Panc1 (cell line): ENCODE results near the gene RPH3AL.

Source experiments
- SIN3A ChIP-seq: IDR thresholded peaks from 2 replicates; pipeline ENCODE4 v1.6.1; 2012; ENCODE audit warnings: low read depth, mild to moderate bottlenecking, low read length, moderate library complexity, borderline replicate concordance; ENCODE audit not compliant: insufficient read depth
- TF ChIP-seq, protein P1 (sequence below): fragments of 450-650 bp; IDR thresholded peaks from 2 replicates; pipeline ENCODE4 v1.5.1; 2017; ENCODE audit warnings: mild to moderate bottlenecking
- TF ChIP-seq, protein P2 (sequence below), 2 experiments: IDR thresholded peaks; 2 replicates each; pipeline ENCODE4 v1.6.1; 2011 to 2012; ENCODE audit warnings: low read depth in 2 of 2, control low read depth in 1 of 2, low read length in 1 of 2, mild to moderate bottlenecking in 1 of 2, moderate library complexity in 1 of 2; ENCODE audit not compliant: insufficient read depth in 1 of 2

DNA sequence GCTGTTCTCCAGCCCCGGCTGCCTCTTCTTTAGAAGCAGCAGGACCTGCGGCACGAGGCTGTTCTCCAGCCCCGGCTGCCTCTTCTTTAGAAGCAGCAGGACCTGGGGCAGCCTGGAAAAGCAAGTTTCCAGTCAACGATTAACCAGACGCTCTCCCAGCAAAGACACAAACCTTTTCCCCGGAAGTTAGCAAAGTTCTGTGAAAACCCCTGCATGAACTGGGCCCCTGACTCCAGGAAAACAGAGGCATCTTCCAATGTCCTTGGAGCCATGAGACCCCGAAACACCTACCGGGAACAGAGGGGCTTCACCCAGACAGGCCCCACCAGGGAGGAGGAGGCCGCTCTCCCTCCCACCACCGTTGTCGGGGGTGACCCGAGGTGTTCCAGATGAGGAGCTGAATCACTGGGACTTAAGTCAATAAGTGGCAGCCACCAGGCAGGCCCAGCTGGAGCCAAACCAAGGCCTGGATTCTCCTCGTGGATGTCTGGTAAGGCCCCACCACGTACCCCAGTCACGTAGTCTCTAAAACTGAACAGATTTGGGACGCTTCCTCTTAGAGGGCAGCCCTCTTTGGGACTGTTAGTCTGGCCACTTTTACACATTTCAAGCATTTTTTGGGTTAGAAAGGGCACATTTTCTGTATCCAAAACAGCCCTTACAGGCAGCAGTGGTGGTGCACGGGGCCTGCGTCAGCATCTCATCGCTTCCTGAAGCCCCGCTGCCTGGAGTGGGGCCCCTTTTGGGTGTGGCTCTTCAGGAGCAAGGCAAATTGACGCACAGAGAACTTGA lies at the start of gene RPH3AL:
- TF ChIP-seq, protein P1, sequence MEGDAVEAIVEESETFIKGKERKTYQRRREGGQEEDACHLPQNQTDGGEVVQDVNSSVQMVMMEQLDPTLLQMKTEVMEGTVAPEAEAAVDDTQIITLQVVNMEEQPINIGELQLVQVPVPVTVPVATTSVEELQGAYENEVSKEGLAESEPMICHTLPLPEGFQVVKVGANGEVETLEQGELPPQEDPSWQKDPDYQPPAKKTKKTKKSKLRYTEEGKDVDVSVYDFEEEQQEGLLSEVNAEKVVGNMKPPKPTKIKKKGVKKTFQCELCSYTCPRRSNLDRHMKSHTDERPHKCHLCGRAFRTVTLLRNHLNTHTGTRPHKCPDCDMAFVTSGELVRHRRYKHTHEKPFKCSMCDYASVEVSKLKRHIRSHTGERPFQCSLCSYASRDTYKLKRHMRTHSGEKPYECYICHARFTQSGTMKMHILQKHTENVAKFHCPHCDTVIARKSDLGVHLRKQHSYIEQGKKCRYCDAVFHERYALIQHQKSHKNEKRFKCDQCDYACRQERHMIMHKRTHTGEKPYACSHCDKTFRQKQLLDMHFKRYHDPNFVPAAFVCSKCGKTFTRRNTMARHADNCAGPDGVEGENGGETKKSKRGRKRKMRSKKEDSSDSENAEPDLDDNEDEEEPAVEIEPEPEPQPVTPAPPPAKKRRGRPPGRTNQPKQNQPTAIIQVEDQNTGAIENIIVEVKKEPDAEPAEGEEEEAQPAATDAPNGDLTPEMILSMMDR, result no peak
- TF ChIP-seq, protein P2, sequence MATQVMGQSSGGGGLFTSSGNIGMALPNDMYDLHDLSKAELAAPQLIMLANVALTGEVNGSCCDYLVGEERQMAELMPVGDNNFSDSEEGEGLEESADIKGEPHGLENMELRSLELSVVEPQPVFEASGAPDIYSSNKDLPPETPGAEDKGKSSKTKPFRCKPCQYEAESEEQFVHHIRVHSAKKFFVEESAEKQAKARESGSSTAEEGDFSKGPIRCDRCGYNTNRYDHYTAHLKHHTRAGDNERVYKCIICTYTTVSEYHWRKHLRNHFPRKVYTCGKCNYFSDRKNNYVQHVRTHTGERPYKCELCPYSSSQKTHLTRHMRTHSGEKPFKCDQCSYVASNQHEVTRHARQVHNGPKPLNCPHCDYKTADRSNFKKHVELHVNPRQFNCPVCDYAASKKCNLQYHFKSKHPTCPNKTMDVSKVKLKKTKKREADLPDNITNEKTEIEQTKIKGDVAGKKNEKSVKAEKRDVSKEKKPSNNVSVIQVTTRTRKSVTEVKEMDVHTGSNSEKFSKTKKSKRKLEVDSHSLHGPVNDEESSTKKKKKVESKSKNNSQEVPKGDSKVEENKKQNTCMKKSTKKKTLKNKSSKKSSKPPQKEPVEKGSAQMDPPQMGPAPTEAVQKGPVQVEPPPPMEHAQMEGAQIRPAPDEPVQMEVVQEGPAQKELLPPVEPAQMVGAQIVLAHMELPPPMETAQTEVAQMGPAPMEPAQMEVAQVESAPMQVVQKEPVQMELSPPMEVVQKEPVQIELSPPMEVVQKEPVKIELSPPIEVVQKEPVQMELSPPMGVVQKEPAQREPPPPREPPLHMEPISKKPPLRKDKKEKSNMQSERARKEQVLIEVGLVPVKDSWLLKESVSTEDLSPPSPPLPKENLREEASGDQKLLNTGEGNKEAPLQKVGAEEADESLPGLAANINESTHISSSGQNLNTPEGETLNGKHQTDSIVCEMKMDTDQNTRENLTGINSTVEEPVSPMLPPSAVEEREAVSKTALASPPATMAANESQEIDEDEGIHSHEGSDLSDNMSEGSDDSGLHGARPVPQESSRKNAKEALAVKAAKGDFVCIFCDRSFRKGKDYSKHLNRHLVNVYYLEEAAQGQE (IDR thresholded peaks at IDR 0.05; ENCODE audit: insufficient read depth in 1 of 2, low read depth in 2 of 2, low read length in 1 of 2), result no peak
- no peak for TF ChIP-seq SIN3A
